RPMI7951 (cell line): ENCODE data around the gene ME3. TPM values are rescaled to one million over a fixed set of nuclear protein-coding genes. Genes with fewer than 3 reads are reported as not detected.

Source experiments
- DNase-seq: peaks from one replicate; pipeline ENCODE4 v3.0.0-alpha.2; 2012; ENCODE audit warnings: low read depth
- total RNA-seq: library from RNA; depleted of rRNA; stranded (reverse); fragments of >200 nt; shearing (Covaris generic); gene quantifications from 2 replicates; pipeline ENCODE4 v1.2.3, GENCODE V29; 2014

ME3 gene
- total RNA-seq, 1 experiment from 2014 or later, result 5.5 TPM

DNA sequence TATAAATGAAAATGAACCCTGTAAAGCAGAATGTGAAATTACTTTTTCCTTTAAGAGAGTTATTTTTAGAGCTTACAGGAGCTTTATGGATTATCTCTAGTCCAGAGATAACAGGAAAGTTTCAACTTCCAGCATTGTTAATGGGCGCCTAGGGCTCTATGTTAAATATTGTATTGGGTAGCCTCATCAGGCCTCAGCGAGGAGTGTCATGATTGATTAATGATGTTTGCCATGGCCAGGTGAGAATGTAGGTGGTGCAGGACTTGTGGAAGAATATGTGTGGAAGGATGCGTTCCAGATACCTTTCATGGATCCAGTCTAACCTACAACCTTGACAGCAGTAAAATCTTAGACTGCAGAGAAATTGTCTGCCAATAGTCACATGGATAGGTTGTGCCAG is 50.6 kb downstream of the ME3 start:
- DNase-seq, result no peak

GRCh38 chr11:86620891-86621521 is 51.4 kb downstream of the ME3 start:
- peak; percentile 80 for DNase-seq

DNA sequence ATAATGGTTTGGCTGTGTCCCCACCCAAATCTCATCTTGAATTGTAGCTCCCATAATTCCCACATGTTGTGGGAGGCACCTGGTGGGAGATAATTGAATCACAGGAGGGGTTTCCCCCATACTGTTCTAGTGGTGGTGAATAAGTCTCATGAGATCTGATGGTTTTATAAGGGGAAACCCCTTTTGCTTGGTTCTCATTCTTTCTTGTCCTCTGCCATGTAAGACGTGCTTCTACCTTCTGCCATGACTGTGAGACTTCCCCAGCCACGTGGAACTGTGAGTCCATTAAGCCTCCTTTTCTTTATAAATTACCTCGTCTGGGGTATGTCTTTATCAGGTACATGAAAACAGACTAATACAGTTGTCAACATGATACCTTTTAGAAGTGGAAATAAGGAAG is 53.0 kb downstream of the ME3 start:
- DNase-seq, result peak; percentile 17

- no peak for DNase-seq
Measured at GRCh38 chr11:86617502-86617901, 54.9 kb downstream of the ME3 start.

GRCh38 chr11:86615487-86615886 is 56.9 kb downstream of the ME3 start:
- no peak for DNase-seq

GRCh38 chr11:86610559-86611341 is 61.7 kb downstream of the ME3 start:
- DNase-seq, result no peak

DNA sequence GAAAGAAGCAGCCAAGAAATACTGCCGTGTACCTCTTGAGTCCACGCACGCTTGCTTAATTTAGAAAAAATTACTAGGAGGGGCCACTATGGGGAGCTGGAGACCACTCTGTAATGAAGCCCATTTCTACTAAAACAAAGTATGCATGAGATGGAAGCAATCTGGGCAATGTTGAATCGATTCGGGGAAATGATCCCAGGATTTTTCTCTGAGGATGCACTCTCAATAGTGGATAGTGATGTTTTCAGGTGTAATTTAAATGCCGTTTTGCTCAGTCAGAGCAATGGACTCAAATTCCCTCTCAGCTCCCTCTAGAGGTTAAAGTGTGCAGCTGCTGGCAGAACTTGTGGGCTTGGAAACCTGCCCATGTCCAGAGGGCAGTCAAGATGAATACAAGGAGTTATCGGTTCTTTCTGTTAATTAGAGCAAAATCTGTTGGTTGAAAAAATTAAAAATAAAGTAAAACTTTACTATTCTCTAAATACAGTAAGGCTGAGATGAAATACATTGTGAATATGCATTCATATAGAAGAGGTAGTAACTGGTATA is 64.1 kb downstream of the ME3 start:
- DNase-seq, result peak; percentile 83

- DNase-seq, result peak; percentile 33
Measured at GRCh38 chr11:86606836-86607481, 65.5 kb downstream of the ME3 start.

GRCh38 chr11:86606270-86606835 is 66.1 kb downstream of the ME3 start:
- peak; percentile 30 for DNase-seq

- peak; percentile 50 for DNase-seq
Measured at GRCh38 chr11:86596861-86597586, 75.4 kb downstream of the ME3 start.

DNA sequence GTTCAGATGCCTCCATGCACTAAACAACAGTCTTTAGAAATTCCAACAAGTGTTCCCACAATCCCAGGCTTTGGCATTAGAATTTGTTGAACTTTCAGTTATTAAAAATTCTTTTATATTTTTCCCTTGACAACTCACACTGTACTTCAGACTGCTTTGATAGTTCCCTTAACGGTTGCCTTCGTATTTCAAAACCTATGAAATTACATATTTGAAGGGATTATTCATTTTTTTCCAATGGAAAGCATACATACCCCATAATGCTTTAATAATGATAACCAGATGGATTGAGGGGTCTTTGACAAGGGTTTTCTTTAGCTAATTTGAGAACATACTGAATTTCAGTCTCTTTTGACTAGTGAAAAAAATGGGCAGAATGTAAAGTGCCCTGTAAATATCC is 76.5 kb downstream of the ME3 start:
- DNase-seq, result no peak

DNA sequence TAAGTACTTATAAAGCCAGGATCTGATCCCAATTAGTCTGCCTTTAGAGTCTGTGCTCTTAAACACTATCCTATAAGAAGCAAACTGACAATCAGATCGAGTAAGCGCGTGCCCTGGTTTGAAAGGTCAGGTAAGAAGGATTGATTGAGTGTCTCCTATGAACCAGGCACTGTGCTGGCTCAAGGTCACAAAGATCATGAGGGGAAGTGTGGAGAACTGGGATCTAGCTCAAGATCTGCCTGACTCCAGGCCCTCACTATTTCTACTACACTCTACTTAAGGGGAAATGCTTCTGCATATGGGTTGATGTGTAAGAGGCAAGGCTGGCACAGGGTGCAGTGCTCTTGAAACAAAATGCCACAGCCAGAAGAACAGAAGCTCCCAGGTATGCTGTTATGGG is 77.0 kb downstream of the ME3 start:
- no peak for DNase-seq

DNA sequence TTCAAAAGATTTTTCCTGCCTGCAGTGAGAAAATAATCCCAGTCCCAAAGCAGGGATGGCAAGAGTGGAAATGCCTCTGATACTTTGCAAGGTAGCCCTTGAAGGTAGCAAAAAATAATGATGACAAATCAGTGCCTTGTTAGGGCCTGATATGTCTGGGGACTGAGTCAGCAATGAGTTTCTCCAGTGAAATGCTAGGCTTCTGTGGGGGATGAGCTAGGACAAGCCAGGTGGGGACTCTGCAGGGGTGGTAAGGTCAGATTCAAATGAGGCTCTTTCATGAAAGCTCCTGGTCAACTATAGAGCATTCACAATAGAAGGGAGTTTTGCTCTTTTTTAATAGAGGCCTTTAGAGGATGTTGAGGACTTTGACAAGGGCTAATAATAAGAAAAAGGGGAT is 77.7 kb downstream of the ME3 start:
- DNase-seq, result peak; percentile 43

- DNase-seq, result no peak
Measured at GRCh38 chr11:86593833-86594232, 78.6 kb downstream of the ME3 start.

DNA sequence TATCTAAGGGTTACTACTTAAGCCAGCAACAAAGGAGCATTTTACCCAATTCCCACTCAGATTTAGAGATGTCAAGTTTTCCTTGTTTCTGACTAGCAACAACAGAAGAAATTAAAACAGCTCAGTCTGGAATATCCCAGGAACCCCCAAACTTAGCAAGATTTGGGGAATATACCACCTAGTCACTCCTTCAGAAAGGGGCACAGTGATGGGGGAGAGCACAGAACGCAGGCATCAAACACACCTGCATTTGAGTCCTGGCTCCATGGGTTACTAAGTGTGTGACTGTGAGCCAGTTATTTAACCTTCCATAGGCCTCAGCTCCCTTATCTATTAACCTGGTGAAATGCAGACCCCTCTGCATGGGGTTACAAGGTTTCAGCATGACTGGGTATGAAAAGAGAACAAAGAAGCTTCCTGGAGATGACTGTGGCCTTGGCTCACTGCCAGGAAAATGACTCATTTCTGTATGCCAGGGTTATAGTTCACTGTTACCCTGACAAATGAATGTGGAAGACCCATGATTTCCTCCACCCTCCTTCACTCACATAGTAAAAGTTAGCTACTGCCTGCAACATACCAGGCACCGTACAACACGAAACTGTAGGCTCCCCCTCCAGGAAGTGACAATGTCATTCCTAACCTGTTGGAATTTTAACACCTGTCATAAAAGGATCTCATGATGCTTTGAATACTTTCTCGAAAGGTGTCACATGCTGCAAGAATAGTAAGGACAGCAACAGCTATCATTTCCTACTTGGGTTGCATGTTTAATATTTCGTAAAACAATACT is 79.6 kb downstream of the ME3 start:
- DNase-seq, result peak; percentile 92

- DNase-seq, result no peak
Measured at GRCh38 chr11:86592047-86592591, 80.3 kb downstream of the ME3 start.

GRCh38 chr11:86591631-86592030 is 80.8 kb downstream of the ME3 start:
- no peak for DNase-seq

GRCh38 chr11:86589856-86590589 is 82.4 kb downstream of the ME3 start:
- no peak for DNase-seq

- DNase-seq, result no peak
Measured at GRCh38 chr11:86589204-86589603, 83.2 kb downstream of the ME3 start.

DNA sequence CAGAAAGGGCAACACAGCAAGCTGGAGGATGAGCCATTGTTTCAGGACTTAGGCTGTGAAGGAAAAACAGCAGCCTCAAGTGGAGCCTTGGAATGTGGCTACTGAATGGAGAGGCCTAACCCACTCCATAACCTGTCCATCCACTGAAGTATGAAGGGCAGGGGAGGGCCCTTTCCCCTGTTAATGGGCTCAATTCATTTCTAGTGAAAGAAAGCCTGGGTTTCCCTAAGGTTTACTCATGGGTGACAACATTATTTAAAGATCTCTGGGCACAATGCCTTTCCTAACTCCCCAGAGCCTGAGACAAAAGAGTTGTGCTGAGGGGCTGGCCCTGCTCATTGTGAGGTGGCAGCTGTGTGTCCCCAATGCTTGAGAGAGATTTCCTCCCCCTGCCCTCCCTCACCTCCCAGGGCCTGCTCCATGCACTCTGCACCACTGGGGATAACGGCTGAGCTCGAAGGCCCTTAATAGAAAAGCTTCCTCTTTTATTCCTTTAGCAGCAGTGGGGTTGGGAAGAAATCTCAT is 83.8 kb downstream of the ME3 start:
- DNase-seq, result no peak
